ENCODE results near the gene SLC1A5. TPM values are rescaled to one million over a fixed set of nuclear protein-coding genes. Genes with fewer than 3 reads are reported as not detected.

SLC1A5 gene
- total RNA-seq, 1 donor from 2014 or later = 105 TPM

DNA sequence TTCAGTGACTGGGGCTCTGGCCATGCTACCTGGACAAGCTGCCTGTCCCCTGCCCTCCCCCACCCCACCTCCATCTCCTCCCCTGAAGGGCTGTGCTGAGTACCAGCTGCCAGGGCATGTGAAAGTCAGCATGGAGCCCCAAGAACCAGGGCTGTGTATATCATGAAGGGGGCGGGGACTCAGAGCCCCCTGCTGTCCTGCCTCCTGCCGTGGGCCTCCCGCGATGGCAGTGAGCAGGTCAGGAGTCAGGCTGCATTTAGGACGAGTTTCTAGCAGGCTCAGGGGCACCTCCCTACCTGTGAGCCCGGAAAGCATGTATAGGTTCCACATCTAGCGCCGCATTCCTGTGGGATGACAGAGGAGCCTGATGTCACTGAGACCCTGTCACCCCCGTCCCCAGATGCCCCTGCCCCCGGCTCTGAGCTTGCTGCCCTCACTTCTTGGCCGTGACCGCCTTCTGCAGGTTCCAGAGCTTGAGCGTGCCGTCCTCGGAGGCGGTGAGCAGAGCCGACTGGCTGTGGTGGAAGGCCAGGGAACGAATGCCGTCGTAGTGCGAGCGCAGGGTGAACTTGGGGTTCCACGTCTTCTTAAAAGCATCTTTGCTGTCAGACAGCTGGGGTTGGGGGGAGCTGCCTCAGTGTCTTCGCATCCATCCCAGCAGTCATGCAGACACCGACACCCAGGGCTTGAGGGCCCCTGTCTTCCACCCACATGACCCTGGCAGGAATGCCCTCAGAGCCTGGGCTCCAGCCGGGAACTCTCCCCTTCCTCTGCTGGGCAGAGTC is 63.2 kb downstream of the SLC1A5 start:
- DNase-seq (ENCODE audit: low spot score) = no peak

Other genes starting within 250 kb of the SLC1A5 start
- 325 TPM for gene CALM3, start 187.3 kb downstream of the SLC1A5 start, total RNA-seq
- gene PTGIR, start 163.5 kb downstream of the SLC1A5 start, total RNA-seq = 1.7 TPM
- not detected for gene GNG8, start 152.4 kb downstream of the SLC1A5 start, total RNA-seq
- 31.0 TPM for gene DACT3, start 127.4 kb downstream of the SLC1A5 start, total RNA-seq
- 61.5 TPM for gene PRKD2, start 71.5 kb downstream of the SLC1A5 start, total RNA-seq
- gene FKRP, start 42.5 kb downstream of the SLC1A5 start, total RNA-seq = 16.3 TPM
- 83.9 TPM for gene STRN4, start 42.1 kb downstream of the SLC1A5 start, total RNA-seq
- 125 TPM for gene AP2S1, start 62.3 kb upstream of the SLC1A5 start, total RNA-seq
- 60.1 TPM for gene ARHGAP35, start 72.4 kb upstream of the SLC1A5 start, total RNA-seq
- gene NPAS1, start 231.2 kb upstream of the SLC1A5 start, total RNA-seq = 0.40 TPM